Neutrophil (primary cell): ENCODE measurements around the gene GPM6B.

ENCODE experiments used
- H3K27ac ChIP-seq: fragments of 200-600 bp; sonication (generic); 2 replicates; pipeline ENCODE4 v1.5.1; 2016; ENCODE audit warnings: mild to moderate bottlenecking, moderate library complexity
- H3K27me3 ChIP-seq: fragments of 200-600 bp; sonication (generic); 2 replicates; pipeline ENCODE4 v1.6.0; 2016; ENCODE audit warnings: mild to moderate bottlenecking
- H3K36me3 ChIP-seq: fragments of 200-600 bp; sonication (generic); 2 replicates; pipeline ENCODE4 v1.5.1; 2017
- H3K4me1 ChIP-seq, 2 experiments: fragments of 200-600 bp in 1 of 2; sonication (generic) in 1 of 2; 1 replicate in 1 of 2; 2 replicates in 1 of 2; pipeline versions ENCODE4 v1.5.1 to v1.6.1; 2013 to 2016; ENCODE audit warnings: low read depth in 1 of 2, low read length in 1 of 2, mild to moderate bottlenecking in 1 of 2, moderate library complexity in 1 of 2; ENCODE audit not compliant: control insufficient read depth in 1 of 2, insufficient read depth in 1 of 2
- H3K4me3 ChIP-seq, 2 experiments: fragments of 200-600 bp in 1 of 2; sonication (generic) in 1 of 2; 1 replicate in 1 of 2; 2 replicates in 1 of 2; pipeline ENCODE4 v1.5.1; 2013 to 2016; ENCODE audit warnings: low read depth in 1 of 2, low read length in 1 of 2, mild to moderate bottlenecking in 1 of 2, moderate library complexity in 1 of 2
- H3K9me3 ChIP-seq: fragments of 200-600 bp; sonication (generic); 2 replicates; pipeline ENCODE4 v1.5.1; 2016
- CTCF ChIP-seq: fragments of 200-600 bp; sonication (generic); IDR thresholded peaks from 2 replicates; pipeline ENCODE4 v1.5.1; 2016; ENCODE audit warnings: antibody characterized with exemption

GPM6B gene

GRCh38 chrX:13756381-13756780 lies 60.5 kb downstream of the GPM6B start:
- Histone ChIP-seq H3K9me3 (no peaks in the 10 kb centered on the region), H3K27ac (peak overlapping the region; percentile 65), H3K4me1 (peaks cover 34 to 41% of the 10 kb centered on the region in 2 experiments), H3K4me3 (no peak overlapping the region), H3K36me3 (no peaks in the 10 kb centered on the region), H3K27me3 (no peaks in the 10 kb centered on the region)
- TF ChIP-seq CTCF: no peak

- no peak for TF ChIP-seq CTCF
- no peaks in the 10 kb centered on the region for H3K36me3 ChIP-seq
Observed at GRCh38 chrX:13755254-13755653, 61.6 kb downstream of the GPM6B start.

GRCh38 chrX:13754765-13755164 lies 62.1 kb downstream of the GPM6B start:
- Histone ChIP-seq H3K4me3 (no peak overlapping the region), H3K36me3 (no peaks in the 10 kb centered on the region), H3K27ac (peak overlapping the region; percentile 65), H3K27me3 (no peaks in the 10 kb centered on the region), H3K4me1 (peaks cover 32 to 41% of the 10 kb centered on the region in 2 experiments), H3K9me3 (no peaks in the 10 kb centered on the region)
- TF ChIP-seq CTCF: no peak

More at GRCh38 chrX:13755254-13755653, 61.6 kb downstream of the GPM6B start:
- no peaks in the 10 kb centered on the region for H3K27me3 ChIP-seq
- H3K4me3 ChIP-seq: no peak overlapping the region
- H3K4me1 ChIP-seq: peaks cover 34 to 41% of the 10 kb centered on the region in 2 experiments
- H3K9me3 ChIP-seq: no peaks in the 10 kb centered on the region
- peak overlapping the region; percentile 65 for H3K27ac ChIP-seq

- peak overlapping the region; percentile 43 for H3K27ac ChIP-seq
- H3K4me3 ChIP-seq: no peak overlapping the region
- H3K36me3 ChIP-seq: no peaks in the 10 kb centered on the region
- H3K4me1 ChIP-seq: peaks cover 20 to 26% of the 10 kb centered on the region in 2 experiments
- no peak for TF ChIP-seq CTCF
- H3K9me3 ChIP-seq: no peaks in the 10 kb centered on the region
- H3K27me3 ChIP-seq: no peaks in the 10 kb centered on the region
Observed at GRCh38 chrX:13752646-13753045, 64.2 kb downstream of the GPM6B start.

GRCh38 chrX:13752141-13752540 lies 64.8 kb downstream of the GPM6B start:
- TF ChIP-seq CTCF: no peak

GRCh38 chrX:13750812-13751211 lies 66.1 kb downstream of the GPM6B start:
- no peak for TF ChIP-seq CTCF
- H3K4me1 ChIP-seq: peaks cover 15 to 21% of the 10 kb centered on the region in 2 experiments
- H3K9me3 ChIP-seq: no peaks in the 10 kb centered on the region
- H3K36me3 ChIP-seq: no peaks in the 10 kb centered on the region
- H3K27ac ChIP-seq: no peak overlapping the region
- no peak overlapping the region for H3K4me3 ChIP-seq
- H3K27me3 ChIP-seq: no peaks in the 10 kb centered on the region

More at GRCh38 chrX:13752141-13752540, 64.8 kb downstream of the GPM6B start:
- H3K27me3 ChIP-seq: no peaks in the 10 kb centered on the region
- H3K27ac ChIP-seq: no peak overlapping the region
- peaks cover 20 to 26% of the 10 kb centered on the region in 2 experiments for H3K4me1 ChIP-seq
- no peak overlapping the region for H3K4me3 ChIP-seq
- H3K36me3 ChIP-seq: no peaks in the 10 kb centered on the region
- no peaks in the 10 kb centered on the region for H3K9me3 ChIP-seq
